IPS-18a (cell line): ENCODE data around the gene DAB2.

Source experiments
- H3K27ac ChIP-seq: one replicate; pipeline ENCODE4 v1.5.1; 2013; ENCODE audit warnings: low read length
- H3K27me3 ChIP-seq: one replicate; pipeline ENCODE4 v1.6.1; 2013; ENCODE audit warnings: mild to moderate bottlenecking, low read length; ENCODE audit not compliant: control insufficient read depth, insufficient read depth
- H3K36me3 ChIP-seq: one replicate; pipeline ENCODE4 v1.6.1; 2013; ENCODE audit warnings: low read depth, low read length; ENCODE audit not compliant: control insufficient read depth
- H3K4me1 ChIP-seq: one replicate; pipeline ENCODE4 v1.6.1; 2013; ENCODE audit warnings: low read depth, low read length; ENCODE audit not compliant: control insufficient read depth
- H3K4me3 ChIP-seq: one replicate; pipeline ENCODE4 v1.5.1; 2013; ENCODE audit warnings: low read length
- H3K9ac ChIP-seq: one replicate; pipeline ENCODE4 v1.6.1; 2013; ENCODE audit warnings: mild to moderate bottlenecking, low read length, moderate library complexity
- H3K9me3 ChIP-seq: one replicate; pipeline ENCODE4 v1.6.1; 2013; ENCODE audit warnings: low read depth, low read length; ENCODE audit not compliant: control insufficient read depth

DAB2 gene

GRCh38 chr5:39428640-39429039, 3.9 kb upstream of the DAB2 start:
- no peak overlapping the region for H3K9ac ChIP-seq
- H3K27ac ChIP-seq, result no peak overlapping the region
- H3K4me1 ChIP-seq, result peaks cover 16% of the 10 kb centered on the region
- H3K9me3 ChIP-seq, result no peaks in the 10 kb centered on the region
- H3K27me3 ChIP-seq, result peaks cover 19% of the 10 kb centered on the region
- H3K36me3 ChIP-seq, result no peaks in the 10 kb centered on the region
- no peak overlapping the region for H3K4me3 ChIP-seq

- H3K4me1 ChIP-seq, result peaks cover 22% of the 10 kb centered on the region
- H3K9ac ChIP-seq, result no peak overlapping the region
- H3K9me3 ChIP-seq, result no peaks in the 10 kb centered on the region
- no peak overlapping the region for H3K4me3 ChIP-seq
- H3K36me3 ChIP-seq, result no peaks in the 10 kb centered on the region
- peaks cover 26% of the 10 kb centered on the region for H3K27me3 ChIP-seq
- H3K27ac ChIP-seq, result no peak overlapping the region
Measured at GRCh38 chr5:39427633-39428032, 2.9 kb upstream of the DAB2 start.

- Histone ChIP-seq H3K4me3 (no peak overlapping the region), H3K27me3 (peaks cover 26% of the 10 kb centered on the region), H3K9me3 (no peaks in the 10 kb centered on the region), H3K4me1 (peaks cover 25% of the 10 kb centered on the region), H3K36me3 (no peaks in the 10 kb centered on the region), H3K27ac (no peak overlapping the region), H3K9ac (no peak overlapping the region)
Measured at GRCh38 chr5:39427229-39427628, 2.4 kb upstream of the DAB2 start.

DNA sequence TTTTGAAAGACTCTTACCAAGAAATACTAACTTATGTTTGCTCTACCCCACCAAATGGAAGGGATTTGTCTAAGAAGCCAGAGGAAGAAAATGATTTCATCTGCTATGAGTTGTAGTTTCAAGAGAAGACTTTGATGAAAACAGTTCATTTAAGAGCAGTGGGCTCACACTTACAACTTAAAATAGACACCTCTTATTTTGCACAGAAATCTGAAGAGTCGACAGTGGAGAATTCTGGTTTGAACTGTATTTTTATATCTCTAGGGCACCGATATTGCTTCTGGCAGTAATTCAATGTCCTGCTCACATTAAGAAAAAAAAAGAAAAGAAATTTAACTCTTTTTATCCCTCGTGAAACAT, 1.9 kb upstream of the DAB2 start:
- Histone ChIP-seq H3K9me3 (no peaks in the 10 kb centered on the region), H3K9ac (no peak overlapping the region), H3K4me1 (peaks cover 26% of the 10 kb centered on the region), H3K4me3 (no peak overlapping the region), H3K27ac (no peak overlapping the region), H3K36me3 (no peaks in the 10 kb centered on the region), H3K27me3 (peaks cover 26% of the 10 kb centered on the region)

DNA sequence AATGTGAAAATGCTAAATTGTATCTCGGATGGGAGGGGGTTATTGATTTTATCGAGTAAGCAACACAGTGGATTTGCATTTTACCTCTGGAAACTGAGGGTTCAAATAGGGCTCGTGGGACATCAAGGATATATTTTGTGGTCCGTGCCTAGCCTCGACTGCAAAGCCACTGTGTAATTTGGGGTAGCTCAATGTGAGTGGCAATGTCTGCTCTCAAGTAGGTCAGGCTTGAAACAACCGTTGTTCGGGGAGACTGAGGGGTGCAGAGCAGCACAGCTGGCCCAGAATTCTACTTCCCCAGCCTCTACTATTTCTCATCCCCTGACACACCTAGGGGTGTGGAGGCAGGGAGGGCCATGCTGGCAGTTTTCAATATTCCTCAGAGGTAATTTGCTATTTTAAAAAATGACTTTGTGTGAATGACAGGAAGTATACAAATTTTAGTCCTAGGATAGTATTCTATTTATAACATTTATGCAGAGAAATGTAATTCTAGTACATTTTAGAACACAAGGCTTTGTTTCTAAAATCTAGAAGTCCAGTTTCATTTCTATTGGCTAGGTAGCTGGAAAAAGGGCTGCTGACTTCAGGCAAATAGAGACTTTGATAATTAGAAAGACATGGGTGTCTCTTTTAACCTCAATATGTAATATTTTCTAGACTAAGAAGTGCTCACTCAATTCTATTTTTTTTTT, 1.4 kb upstream of the DAB2 start:
- no peak overlapping the region for H3K27ac ChIP-seq
- H3K4me1 ChIP-seq, result peaks cover 26% of the 10 kb centered on the region
- H3K9ac ChIP-seq, result no peak overlapping the region
- no peak overlapping the region for H3K4me3 ChIP-seq
- H3K27me3 ChIP-seq, result peaks cover 26% of the 10 kb centered on the region
- H3K9me3 ChIP-seq, result no peaks in the 10 kb centered on the region
- H3K36me3 ChIP-seq, result no peaks in the 10 kb centered on the region

DNA sequence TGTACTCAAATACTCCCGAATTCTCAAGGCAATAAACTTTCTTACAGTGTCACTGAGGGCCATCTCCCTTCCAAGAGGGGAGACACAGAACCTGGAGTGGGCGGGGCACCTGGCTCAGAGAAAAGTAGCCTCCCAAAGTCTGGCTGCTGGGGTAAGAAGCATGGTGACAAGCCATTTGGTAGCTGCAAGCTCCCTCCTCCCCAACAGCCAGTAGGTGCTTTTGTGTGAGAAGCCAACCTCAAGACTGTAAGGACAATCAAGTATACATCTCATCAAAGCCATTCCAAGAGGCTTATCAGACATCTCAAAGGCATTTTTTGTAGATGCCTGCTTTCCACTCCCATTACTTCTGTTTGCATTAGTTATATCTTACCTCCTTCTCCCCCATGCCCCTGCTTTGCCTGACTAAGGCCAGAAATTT, 1.4 kb downstream of the DAB2 start:
- peaks cover 26% of the 10 kb centered on the region for H3K27me3 ChIP-seq
- no peak overlapping the region for H3K9ac ChIP-seq
- H3K9me3 ChIP-seq, result no peaks in the 10 kb centered on the region
- H3K4me1 ChIP-seq, result peaks cover 26% of the 10 kb centered on the region
- no peak overlapping the region for H3K27ac ChIP-seq
- H3K4me3 ChIP-seq, result peak overlapping the region; percentile 73
- H3K36me3 ChIP-seq, result no peaks in the 10 kb centered on the region

DNA sequence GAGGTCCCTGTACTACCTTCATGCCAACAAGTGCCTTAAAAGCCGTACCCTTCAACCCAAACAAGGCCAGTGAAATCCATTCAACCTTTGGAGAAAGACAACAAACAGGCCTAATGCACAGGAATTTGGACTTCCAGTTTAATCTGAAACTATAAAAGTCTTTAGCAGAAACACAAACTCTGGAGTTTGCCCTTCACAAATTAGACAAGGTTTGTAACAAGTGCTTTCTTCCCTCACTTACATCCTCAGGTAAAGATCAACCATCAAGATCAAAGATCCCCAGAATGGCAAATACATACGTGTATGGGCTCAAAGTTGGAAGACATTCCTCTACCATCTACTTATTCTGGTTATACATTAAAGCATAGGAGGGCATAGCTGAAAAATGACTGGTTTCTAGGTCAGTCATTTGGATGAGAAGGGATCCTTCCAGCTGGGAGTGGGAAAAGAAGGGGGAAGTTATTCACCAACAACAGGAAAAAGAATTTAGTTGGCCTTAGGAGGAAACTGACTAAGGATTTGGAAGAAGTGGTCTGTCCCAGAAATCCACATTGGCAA, 2.0 kb downstream of the DAB2 start:
- peaks cover 26% of the 10 kb centered on the region for H3K27me3 ChIP-seq
- H3K4me3 ChIP-seq, result no peak overlapping the region
- H3K27ac ChIP-seq, result no peak overlapping the region
- H3K36me3 ChIP-seq, result no peaks in the 10 kb centered on the region
- H3K9ac ChIP-seq, result no peak overlapping the region
- no peaks in the 10 kb centered on the region for H3K9me3 ChIP-seq
- H3K4me1 ChIP-seq, result peaks cover 25% of the 10 kb centered on the region

GRCh38 chr5:39422036-39422606, 2.7 kb downstream of the DAB2 start:
- H3K27me3 ChIP-seq, result peaks cover 26% of the 10 kb centered on the region
- H3K4me1 ChIP-seq, result peaks cover 20% of the 10 kb centered on the region
- H3K36me3 ChIP-seq, result no peaks in the 10 kb centered on the region
- H3K4me3 ChIP-seq, result no peak overlapping the region
- H3K9ac ChIP-seq, result no peak overlapping the region
- H3K27ac ChIP-seq, result no peak overlapping the region
- H3K9me3 ChIP-seq, result no peaks in the 10 kb centered on the region

DNA sequence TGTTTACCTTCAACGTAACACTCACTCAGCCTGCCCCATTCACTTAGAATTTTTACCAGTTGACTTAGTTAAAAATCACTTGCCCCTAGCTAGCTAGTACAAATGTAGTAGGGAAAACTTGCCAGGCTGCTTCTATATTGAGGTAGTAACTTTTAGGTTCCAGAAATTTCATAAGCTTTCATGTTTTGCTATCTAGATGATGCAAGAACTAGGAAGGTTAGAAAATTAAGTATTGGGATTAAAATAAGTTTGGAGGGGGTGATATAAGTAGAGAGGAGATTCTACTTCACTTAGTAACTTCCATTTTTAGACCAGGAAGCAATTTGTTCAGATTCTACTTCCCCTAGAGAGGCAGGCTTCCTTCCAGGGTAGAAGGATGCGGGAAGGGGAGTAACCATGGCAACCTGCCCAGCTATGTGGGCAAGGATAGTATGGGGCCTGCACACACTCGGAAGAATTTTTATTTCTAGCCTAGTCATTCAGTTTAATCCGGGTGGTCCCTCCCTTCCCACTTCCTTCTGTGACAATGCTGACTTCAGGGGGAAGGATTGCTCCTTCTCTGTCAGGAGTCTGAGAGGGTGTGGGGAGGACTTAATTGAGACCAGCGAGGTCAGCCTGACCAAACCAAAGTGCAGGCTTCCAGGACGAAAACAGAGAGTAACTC, 4.2 kb downstream of the DAB2 start:
- H3K9me3 ChIP-seq, result no peaks in the 10 kb centered on the region
- no peak overlapping the region for H3K27ac ChIP-seq
- peaks cover 15% of the 10 kb centered on the region for H3K27me3 ChIP-seq
- H3K4me1 ChIP-seq, result peaks cover 17% of the 10 kb centered on the region
- H3K4me3 ChIP-seq, result no peak overlapping the region
- no peaks in the 10 kb centered on the region for H3K36me3 ChIP-seq
- no peak overlapping the region for H3K9ac ChIP-seq

GRCh38 chr5:39419796-39420195, 5.0 kb downstream of the DAB2 start:
- H3K4me3 ChIP-seq, result no peak overlapping the region
- H3K4me1 ChIP-seq, result peaks cover 16% of the 10 kb centered on the region

DNA sequence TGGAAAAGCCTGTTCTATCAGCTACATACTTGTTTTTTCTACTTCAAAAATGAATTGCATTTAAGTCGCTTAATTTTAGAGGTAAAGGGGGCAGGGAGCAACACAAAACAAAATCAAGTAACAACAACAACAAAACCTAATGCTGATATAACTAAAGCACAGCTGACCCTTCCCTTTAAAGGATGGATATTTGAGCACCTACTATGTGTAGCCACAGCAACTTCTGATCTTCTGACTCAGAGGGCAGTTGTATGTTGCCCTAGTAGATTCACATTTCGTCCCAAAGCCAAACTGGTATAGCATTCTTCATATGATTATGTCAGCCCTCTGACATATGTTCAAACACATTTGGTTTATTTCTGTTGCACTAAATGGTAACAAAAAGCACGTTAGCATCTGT, 6.8 kb downstream of the DAB2 start:
- H3K9me3 ChIP-seq, result no peaks in the 10 kb centered on the region
- H3K27ac ChIP-seq, result no peak overlapping the region
- H3K36me3 ChIP-seq, result no peaks in the 10 kb centered on the region
- H3K4me3 ChIP-seq, result no peak overlapping the region
- H3K9ac ChIP-seq, result no peak overlapping the region
- peaks cover 2% of the 10 kb centered on the region for H3K27me3 ChIP-seq
- H3K4me1 ChIP-seq, result peaks cover 9% of the 10 kb centered on the region

More at GRCh38 chr5:39419796-39420195, 5.0 kb downstream of the DAB2 start:
- Histone ChIP-seq H3K36me3 (no peaks in the 10 kb centered on the region), H3K27ac (no peak overlapping the region), H3K9ac (no peak overlapping the region), H3K9me3 (no peaks in the 10 kb centered on the region), H3K27me3 (peaks cover 12% of the 10 kb centered on the region)
